Spleen (tissue), 7 donors: ENCODE data around the gene DUS1L.

ENCODE experiments used
- CTCF ChIP-seq, 11 experiments: fragments of 200-600 bp in 7 of 11; fragments of 450-650 bp in 4 of 11; sonication (generic) in 4 of 11; IDR thresholded peaks in 8 of 11; conservative IDR thresholded peaks in 3 of 11; 1 replicate in 7 of 11; 2 replicates in 4 of 11; pipeline versions ENCODE4 v1.4.0 to v1.8.0; 2016 to 2021; ENCODE audit warnings: antibody characterized with exemption in 11 of 11, inconsistent platforms in 4 of 11, mild to moderate bottlenecking in 1 of 11
- POLR2AphosphoS5 ChIP-seq, 3 donors: sonication (generic); formaldehyde crosslinking; IDR thresholded peaks; one replicate each; pipeline ENCODE4 v1.5.1; 2017; ENCODE audit warnings: antibody characterized with exemption in 3 of 3
- donor health status: DM: no; HTN: no; CAD: no; lungs with moderate emphysema.
- donor health status: DM: no; HTN: no; CAD: no.
- donor health status: DM: no; HTN: no; CAD: no.

- TF ChIP-seq POLR2AphosphoS5 (IDR thresholded peaks at IDR 0.05) (no peak), CTCF (IDR thresholded peaks at IDR 0.05 in 8 of 11, conservative IDR thresholded peaks at IDR 0.05 in 3 of 11) (no peak)
Measured at GRCh38 chr17:82080048-82080788, 14.6 kb upstream of the DUS1L start.
